OCI-LY3 (cell line): ENCODE measurements around the gene ARAP1.

Experiments
- EZH2phosphoT487 ChIP-seq: fragments of 200-600 bp; shearing (Covaris generic); IDR thresholded peaks from 2 replicates; pipeline ENCODE4 v1.6.1; 2018; ENCODE audit warnings: antibody characterized with exemption, mixed run types, low read depth
- TF ChIP-seq, protein P1 (sequence below): fragments of 200-600, 300-600 bp; sonication (generic); IDR thresholded peaks from 2 replicates; pipeline ENCODE4 v1.5.1; 2014; ENCODE audit warnings: antibody characterized with exemption, low read length, low read depth

DNA sequence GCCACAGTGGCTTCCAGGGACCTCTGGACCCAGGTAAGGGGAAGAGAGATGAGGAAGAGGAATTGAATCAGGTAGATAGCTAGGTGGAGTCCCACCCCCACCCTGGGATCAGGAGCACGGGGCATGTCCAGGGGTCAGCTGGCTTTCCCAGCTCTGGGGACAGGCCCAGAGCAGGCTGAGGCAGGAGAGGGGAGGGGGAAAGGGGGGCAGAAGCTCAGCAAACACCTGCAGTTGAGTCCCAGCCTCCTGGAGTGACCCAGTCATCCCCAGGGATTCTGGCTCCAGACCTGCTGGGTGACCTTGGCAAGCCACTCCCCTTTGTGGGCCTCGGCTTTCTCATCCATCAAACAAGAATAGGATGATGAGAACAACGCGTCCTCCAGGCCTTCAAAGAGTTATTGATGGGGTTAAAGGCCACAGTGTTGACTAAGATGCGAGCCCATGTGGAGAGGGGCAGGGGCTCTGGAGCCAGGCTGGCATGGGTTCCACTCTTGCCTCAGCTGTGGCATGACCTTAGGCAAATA lies 25.6 kb upstream of the ARAP1 start:
- TF ChIP-seq, protein P1, sequence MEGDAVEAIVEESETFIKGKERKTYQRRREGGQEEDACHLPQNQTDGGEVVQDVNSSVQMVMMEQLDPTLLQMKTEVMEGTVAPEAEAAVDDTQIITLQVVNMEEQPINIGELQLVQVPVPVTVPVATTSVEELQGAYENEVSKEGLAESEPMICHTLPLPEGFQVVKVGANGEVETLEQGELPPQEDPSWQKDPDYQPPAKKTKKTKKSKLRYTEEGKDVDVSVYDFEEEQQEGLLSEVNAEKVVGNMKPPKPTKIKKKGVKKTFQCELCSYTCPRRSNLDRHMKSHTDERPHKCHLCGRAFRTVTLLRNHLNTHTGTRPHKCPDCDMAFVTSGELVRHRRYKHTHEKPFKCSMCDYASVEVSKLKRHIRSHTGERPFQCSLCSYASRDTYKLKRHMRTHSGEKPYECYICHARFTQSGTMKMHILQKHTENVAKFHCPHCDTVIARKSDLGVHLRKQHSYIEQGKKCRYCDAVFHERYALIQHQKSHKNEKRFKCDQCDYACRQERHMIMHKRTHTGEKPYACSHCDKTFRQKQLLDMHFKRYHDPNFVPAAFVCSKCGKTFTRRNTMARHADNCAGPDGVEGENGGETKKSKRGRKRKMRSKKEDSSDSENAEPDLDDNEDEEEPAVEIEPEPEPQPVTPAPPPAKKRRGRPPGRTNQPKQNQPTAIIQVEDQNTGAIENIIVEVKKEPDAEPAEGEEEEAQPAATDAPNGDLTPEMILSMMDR, result no peak
- TF ChIP-seq EZH2phosphoT487, result no peak
